Adipocyte (in vitro differentiated cells): ENCODE data around the gene EFNA1.
"Not testable (repeated sequence)": the region's sequence is repeated elsewhere in the genome, so short reads cannot be mapped to it uniquely, and the experiment has no call there.

ENCODE experiments used
- DNase-seq: peaks from one replicate; pipeline ENCODE4 v3.0.0-alpha.2; 2015; ENCODE audit warnings: low read depth
- H3K27me3 ChIP-seq: replicated peaks from 2 replicates; pipeline ENCODE4 v1.7.0; 2013; ENCODE audit warnings: mild to moderate bottlenecking, low read length, moderate library complexity; ENCODE audit not compliant: control insufficient read depth, insufficient read depth
- H3K36me3 ChIP-seq: 2 replicates; pipeline ENCODE4 v1.7.0; 2013; ENCODE audit warnings: low read length, mild to moderate bottlenecking, moderate library complexity; ENCODE audit not compliant: control insufficient read depth, insufficient read depth, severe bottlenecking
- H3K4me1 ChIP-seq: 2 replicates; pipeline ENCODE4 v1.7.0; 2013; ENCODE audit warnings: mild to moderate bottlenecking, low read length, moderate library complexity; ENCODE audit not compliant: control insufficient read depth, insufficient read depth
- H3K4me3 ChIP-seq: 2 replicates; pipeline ENCODE4 v1.7.0; 2013; ENCODE audit warnings: mild to moderate bottlenecking, low read length, moderate library complexity
- H3K9ac ChIP-seq: 2 replicates; pipeline ENCODE4 v1.7.0; 2013; ENCODE audit warnings: mild to moderate bottlenecking, low read length, moderate library complexity
- H3K9me3 ChIP-seq: 2 replicates; pipeline ENCODE4 v1.7.0; 2013; ENCODE audit warnings: mild to moderate bottlenecking, low read length, moderate library complexity; ENCODE audit not compliant: control insufficient read depth

The EFNA1 gene

DNA sequence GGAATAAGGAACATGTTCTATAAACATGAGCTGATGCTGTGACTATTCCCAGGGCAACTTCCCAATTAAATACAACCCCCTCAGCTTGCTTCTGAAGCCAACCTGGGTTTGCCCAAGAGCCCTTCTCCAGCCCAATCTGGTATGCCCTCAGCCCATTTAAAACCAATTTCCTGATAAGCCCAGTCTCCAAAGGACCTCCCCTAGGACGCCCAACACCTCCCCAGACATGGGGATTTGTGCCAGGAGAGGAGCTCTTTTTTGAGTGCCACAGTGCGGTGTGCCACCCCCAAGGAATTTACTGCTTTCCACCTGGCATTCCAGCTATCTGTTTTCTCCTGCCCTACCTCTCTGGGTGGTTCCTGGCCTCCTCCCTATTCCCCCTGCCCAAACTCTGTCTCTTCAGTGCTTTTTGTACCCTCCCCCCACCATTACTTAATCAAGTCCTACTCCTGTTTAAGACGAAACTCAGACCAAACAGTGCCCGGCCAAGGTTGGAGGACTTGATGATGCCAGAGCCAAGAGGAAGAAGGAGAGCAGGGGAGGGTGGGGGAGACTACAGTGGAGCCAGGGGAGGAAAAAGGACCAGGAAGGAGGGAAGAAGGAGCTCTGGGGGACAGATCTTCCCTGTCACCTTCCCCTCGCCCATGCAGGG, 11.4 kb upstream of the EFNA1 start:
- H3K4me1 ChIP-seq, result no peaks in the 10 kb centered on the region
- H3K9ac ChIP-seq, result no peak overlapping the region
- H3K27me3 ChIP-seq, result peaks cover 44% of the 10 kb centered on the region
- DNase-seq, result no peak
- no peaks in the 10 kb centered on the region for H3K36me3 ChIP-seq
- H3K9me3 ChIP-seq, result no peaks in the 10 kb centered on the region
- no peak overlapping the region for H3K4me3 ChIP-seq

DNA sequence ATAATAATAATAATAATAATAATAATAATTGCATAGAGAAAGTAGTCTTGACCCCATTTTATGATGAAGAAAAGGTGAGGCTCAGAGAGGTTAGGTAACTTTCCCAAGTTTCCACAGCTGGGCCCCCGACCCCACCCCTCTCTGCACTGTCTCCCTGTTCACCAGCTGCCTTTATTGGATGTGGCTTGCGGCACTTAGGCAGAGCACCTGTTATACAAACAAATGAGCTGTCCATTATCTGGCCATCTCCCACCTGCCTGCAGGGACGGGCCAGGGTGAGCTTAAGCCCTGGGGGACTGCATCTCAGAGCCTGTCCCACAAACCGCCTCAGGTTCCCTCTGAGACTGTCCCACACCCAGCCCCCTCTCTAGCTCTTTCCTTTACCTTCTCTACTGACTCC, 10.1 kb upstream of the EFNA1 start:
- Histone ChIP-seq H3K27me3 (peaks cover 48% of the 10 kb centered on the region), H3K9me3 (no peaks in the 10 kb centered on the region), H3K9ac (no peak overlapping the region), H3K4me1 (no peaks in the 10 kb centered on the region), H3K36me3 (no peaks in the 10 kb centered on the region), H3K4me3 (no peak overlapping the region)
- no peak for DNase-seq

DNA sequence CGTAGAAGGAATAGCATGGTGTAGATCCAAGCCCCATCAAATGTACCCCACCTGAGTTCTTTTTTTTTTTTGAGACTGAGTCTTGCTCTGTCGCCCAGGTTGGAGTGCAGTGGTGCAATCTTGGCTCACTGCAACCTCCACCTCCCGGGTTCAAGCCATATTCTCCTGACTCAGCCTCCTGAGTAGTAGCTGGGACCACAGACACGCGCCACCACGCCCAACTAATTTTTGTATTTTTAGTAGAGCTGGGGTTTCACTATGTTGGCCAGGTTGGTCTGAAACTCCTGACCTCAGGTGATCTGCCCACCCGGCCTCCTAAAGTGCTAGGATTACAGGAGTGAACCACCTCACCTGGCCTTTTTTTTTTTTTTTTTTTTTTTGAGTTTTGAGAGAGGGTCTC, 9.6 kb upstream of the EFNA1 start:
- peaks cover 48% of the 10 kb centered on the region for H3K27me3 ChIP-seq
- H3K9me3 ChIP-seq, DNase-seq, H3K9ac ChIP-seq, H3K36me3 ChIP-seq, H3K4me1 ChIP-seq, H3K4me3 ChIP-seq: not testable (repeated sequence)

DNA sequence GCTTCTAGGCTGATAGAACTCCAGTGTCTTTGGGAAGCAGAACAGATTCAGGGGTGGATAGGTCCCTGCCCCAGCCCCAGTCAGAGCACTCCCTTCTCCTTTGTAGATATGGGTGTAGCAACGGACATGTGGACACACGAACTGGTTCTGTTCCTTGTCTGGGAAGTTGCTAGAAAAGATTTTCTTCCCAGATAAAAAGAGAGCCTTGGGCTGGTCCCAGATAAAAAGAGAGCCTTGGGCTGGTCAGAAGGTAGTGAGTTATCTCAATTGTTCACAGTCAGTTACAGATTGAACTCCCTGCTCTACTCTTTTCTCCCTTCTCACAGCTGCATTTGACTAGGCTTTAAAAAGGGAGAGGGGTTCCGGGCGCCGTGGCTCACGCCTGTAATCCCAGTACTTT, 7.4 kb upstream of the EFNA1 start:
- no peaks in the 10 kb centered on the region for H3K4me1 ChIP-seq
- H3K4me3 ChIP-seq, result no peak overlapping the region
- peaks cover 58% of the 10 kb centered on the region for H3K27me3 ChIP-seq
- no peaks in the 10 kb centered on the region for H3K9me3 ChIP-seq
- H3K9ac ChIP-seq, result no peak overlapping the region
- no peaks in the 10 kb centered on the region for H3K36me3 ChIP-seq
- no peak for DNase-seq

DNA sequence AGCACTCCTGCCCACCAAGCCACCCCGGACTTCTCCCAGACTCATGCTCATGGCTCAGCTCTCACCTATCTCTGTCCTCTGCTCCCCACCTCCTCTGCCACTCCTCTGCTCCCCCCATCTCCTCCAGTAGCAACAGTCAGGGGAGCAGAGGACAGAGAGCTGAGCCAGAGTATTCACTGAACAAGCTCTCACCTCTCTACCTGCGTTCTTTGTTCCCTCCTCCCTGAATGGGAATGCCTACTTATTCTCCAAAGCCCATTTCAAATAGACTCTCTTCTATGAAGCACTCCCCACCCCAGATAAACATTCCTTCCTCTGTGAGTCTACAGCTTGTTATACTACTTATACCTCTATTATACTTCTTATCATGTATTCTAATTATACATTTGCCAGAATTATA, 6.4 kb upstream of the EFNA1 start:
- Histone ChIP-seq H3K4me3 (no peak overlapping the region), H3K9me3 (no peaks in the 10 kb centered on the region), H3K27me3 (peaks cover 63% of the 10 kb centered on the region), H3K36me3 (no peaks in the 10 kb centered on the region), H3K9ac (no peak overlapping the region), H3K4me1 (peaks cover 5% of the 10 kb centered on the region)
- no peak for DNase-seq

DNA sequence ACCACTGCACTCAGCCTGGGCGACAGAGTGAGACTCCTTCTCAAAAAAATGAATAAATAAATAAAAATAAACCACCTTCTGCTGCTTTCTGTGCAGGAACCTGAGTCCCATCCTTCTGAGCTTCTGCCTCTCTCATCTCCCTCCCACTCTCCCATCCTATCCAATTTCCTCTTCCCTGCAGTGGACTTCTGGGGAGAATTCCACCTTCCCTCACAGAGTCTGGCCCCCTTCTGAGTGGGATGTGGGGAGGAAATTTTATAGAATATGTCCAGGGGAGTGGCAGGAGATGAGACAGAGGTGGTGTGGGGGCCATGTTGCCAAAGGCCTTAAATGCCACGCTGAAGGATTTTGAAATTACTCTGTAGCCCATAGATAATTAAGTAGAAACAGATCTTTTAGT, 5.4 kb upstream of the EFNA1 start:
- DNase-seq, result no peak
- Histone ChIP-seq H3K4me3 (no peak overlapping the region), H3K4me1 (peaks cover 15% of the 10 kb centered on the region), H3K9ac (no peak overlapping the region), H3K9me3 (no peaks in the 10 kb centered on the region), H3K27me3 (peaks cover 55% of the 10 kb centered on the region), H3K36me3 (no peaks in the 10 kb centered on the region)

DNA sequence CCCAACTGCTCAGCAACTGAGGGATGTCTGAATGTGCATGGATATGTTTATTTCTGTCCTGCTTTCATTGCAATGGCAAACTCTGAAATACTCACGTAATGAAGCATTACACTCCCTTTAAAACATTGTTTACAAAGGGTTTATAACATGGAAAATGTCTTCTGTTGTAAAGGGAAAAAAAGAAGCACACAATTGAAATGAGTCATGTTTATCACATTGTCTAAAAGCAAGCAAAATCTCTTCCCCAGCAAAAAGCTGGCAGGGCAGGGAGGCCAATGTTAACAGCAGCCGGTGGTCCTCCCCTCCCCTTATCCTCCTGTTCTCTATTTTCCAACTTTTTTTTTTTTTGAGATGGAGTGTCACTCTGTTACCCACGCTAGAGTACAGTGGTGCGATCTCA, 3.9 kb upstream of the EFNA1 start:
- Histone ChIP-seq H3K4me3 (no peak overlapping the region), H3K9me3 (no peaks in the 10 kb centered on the region), H3K27me3 (peaks cover 54% of the 10 kb centered on the region), H3K4me1 (peaks cover 27% of the 10 kb centered on the region), H3K36me3 (no peaks in the 10 kb centered on the region), H3K9ac (no peak overlapping the region)
- no peak for DNase-seq

DNA sequence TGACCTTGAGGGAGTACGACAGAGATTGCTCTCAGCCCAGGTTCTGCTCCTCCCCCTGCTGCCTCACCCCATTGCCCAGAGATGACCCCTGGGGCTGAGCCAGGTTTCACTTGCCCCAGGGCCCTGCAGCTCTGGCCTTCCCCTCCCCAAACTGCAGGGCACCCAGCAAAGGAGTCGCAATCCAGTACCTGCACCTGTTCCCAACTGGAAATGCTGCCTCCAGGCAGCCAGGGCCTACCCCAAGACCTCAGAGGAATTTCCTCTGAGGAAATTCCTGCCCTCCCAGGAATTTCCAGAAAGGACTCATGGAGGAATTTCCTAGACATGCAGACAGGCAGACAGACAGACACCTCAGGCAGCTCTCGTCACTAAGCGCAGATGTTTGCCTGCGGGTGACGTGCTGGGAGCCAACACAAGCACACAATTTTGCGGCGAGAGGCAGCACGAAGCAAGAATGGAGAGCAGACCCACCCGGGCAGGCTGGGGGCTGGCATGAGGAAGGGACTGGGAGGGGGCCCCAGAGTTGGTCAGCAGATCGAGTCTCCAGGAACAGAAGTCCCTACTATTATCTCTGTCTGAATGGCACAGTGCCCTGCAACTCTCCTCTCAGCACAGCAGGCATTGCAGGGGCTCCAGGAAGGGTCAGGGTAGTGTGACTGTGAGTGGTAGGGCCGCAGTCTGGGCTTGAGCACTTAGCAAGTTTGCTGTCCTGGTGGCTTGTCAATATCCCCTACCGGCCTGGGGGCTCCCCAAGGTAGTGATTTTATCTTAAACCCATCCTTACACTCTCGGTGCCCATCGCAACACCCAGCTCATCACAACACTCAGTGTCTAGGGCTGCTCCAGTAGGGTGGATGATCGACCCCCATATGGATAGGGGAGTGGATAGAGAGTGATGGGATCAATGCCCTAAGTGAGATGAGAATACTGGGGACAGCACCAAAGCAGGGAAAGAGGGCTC, 2.9 kb upstream of the EFNA1 start:
- Histone ChIP-seq H3K9ac (no peak overlapping the region), H3K4me3 (no peak overlapping the region), H3K36me3 (no peaks in the 10 kb centered on the region), H3K9me3 (no peaks in the 10 kb centered on the region), H3K4me1 (peaks cover 36% of the 10 kb centered on the region), H3K27me3 (peaks cover 54% of the 10 kb centered on the region)
- DNase-seq, result no peak

DNA sequence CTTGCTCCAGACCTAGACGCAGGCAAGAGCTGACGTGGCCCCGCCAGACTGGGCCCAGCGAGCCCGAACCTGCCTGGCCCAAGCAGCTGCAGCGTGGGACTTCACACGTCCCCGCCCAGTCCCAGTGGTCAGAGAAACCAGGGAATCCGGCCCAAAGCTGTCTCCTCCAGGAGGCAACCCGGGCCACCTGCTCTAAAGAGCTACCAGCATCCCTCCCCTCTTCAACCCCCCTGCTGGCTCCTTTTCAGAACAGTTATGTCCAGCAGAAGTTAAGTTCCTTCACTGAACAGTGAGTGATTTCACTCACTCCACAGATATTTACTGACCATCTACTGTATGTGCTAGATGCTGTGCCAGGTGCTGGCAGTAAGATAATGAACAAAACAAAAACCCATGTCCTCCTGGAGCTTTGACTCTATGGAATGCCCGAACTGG, 2.1 kb upstream of the EFNA1 start:
- no peaks in the 10 kb centered on the region for H3K36me3 ChIP-seq
- H3K9ac ChIP-seq, result no peak overlapping the region
- peaks cover 39% of the 10 kb centered on the region for H3K4me1 ChIP-seq
- no peak for DNase-seq
- peaks cover 50% of the 10 kb centered on the region for H3K27me3 ChIP-seq
- H3K9me3 ChIP-seq, result no peaks in the 10 kb centered on the region
- no peak overlapping the region for H3K4me3 ChIP-seq

DNA sequence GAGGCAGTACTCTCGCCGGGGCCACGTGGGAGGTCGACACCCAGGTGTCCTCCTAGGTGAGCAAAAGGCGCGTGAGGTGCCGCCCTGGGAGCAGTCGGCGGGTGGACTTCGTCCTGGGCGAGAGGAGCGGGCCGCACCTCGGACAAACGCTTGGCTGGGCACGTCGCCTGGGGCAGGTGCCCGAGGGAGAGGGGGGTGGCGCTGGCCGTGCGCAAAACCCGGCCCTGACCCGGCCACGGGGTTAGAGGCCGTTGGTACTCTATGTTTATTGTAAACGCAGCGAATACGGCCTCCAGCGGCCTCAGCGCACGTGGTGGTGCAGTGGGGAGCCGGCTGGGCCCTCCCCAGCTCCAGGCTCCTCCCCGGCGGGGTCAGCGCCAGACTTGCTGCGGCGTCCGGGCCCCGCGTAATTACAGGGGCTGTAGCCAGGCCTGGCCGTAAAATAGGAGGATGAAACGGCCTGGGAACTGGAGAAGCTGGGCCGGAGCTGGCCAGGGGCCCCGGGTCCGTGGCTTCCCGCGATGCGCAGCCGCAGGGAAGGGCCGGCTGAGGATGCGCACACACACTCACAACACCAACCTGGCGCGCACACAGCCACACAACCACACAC, 1.6 kb upstream of the EFNA1 start:
- H3K27me3 ChIP-seq, result peaks cover 46% of the 10 kb centered on the region

DNA sequence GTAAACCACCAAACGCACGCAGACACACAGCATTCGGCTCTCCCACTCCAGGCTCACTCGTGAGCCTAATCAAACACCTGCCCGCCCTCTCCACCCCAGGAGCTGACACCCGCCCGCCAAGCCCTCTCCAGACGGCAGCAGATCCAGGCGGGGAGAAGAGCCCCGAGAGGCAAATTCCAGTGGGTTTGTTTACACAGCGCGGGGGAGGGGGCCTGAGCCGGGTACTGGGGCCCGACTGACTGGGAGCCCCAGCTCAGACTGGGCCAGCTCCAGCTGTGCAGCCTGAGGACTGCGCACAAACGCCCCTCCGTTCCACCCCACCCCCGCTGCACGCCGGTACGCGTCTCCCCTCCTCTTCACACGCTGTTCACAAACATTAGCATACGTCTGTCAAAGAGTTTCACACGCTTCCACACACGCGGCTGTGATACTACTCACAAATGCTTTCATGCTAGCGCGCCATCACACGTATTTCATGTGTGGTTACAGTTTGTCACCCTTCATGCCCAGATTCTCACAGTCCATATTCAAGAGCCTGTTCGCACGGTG, 1.0 kb upstream of the EFNA1 start:
- Histone ChIP-seq H3K36me3 (peaks cover 8% of the 10 kb centered on the region), H3K27me3 (peaks cover 42% of the 10 kb centered on the region), H3K4me1 (peaks cover 39% of the 10 kb centered on the region), H3K9ac (peak overlapping the region; percentile 33), H3K4me3 (peak overlapping the region; percentile 81), H3K9me3 (no peaks in the 10 kb centered on the region)
- peak; percentile 54 for DNase-seq

More for the DNA sequence above, 1.6 kb upstream of the EFNA1 start:
- H3K4me1 ChIP-seq, result peaks cover 39% of the 10 kb centered on the region
- H3K9ac ChIP-seq, result no peak overlapping the region
- peaks cover 2% of the 10 kb centered on the region for H3K36me3 ChIP-seq
- no peaks in the 10 kb centered on the region for H3K9me3 ChIP-seq
- peak; percentile 28 for DNase-seq
- H3K4me3 ChIP-seq, result peak overlapping the region; percentile 81
